HUES48 (cell line): ENCODE results near the gene RNF138.
"Not testable (repeated sequence)": the region's sequence is repeated elsewhere in the genome, so short reads cannot be mapped to it uniquely, and the experiment has no call there.

ENCODE experiments used
- H3K27ac ChIP-seq: one replicate; pipeline ENCODE4 v1.7.0; 2013; ENCODE audit warnings: low read depth, low read length, inconsistent platforms
- H3K27me3 ChIP-seq: 2 replicates; pipeline ENCODE4 v1.6.1; 2013; ENCODE audit warnings: mild to moderate bottlenecking, low read length; ENCODE audit not compliant: control insufficient read depth, insufficient read depth
- H3K36me3 ChIP-seq: 2 replicates; pipeline ENCODE4 v1.6.1; 2013; ENCODE audit warnings: low read length; ENCODE audit not compliant: control insufficient read depth, insufficient read depth
- H3K4me1 ChIP-seq: 2 replicates; pipeline ENCODE4 v1.6.1; 2013; ENCODE audit warnings: mild to moderate bottlenecking, low read length; ENCODE audit not compliant: control insufficient read depth, insufficient read depth
- H3K4me3 ChIP-seq: 2 replicates; pipeline ENCODE4 v1.5.1; 2013; ENCODE audit warnings: mild to moderate bottlenecking, low read depth, low read length
- H3K9ac ChIP-seq: 2 replicates; pipeline ENCODE4 v1.6.1; 2013; ENCODE audit warnings: mild to moderate bottlenecking, low read depth, low read length, moderate library complexity
- H3K9me3 ChIP-seq: 2 replicates; pipeline ENCODE4 v1.6.1; 2013; ENCODE audit warnings: low read length; ENCODE audit not compliant: control insufficient read depth, insufficient read depth

The RNF138 gene

GRCh38 chr18:32174719-32175118, 83.0 kb downstream of the RNF138 start:
- no peak overlapping the region for H3K9ac ChIP-seq
- H3K27me3 ChIP-seq: no peaks in the 10 kb centered on the region
- H3K4me1 ChIP-seq: no peaks in the 10 kb centered on the region
- H3K4me3 ChIP-seq: no peak overlapping the region
- no peaks in the 10 kb centered on the region for H3K36me3 ChIP-seq
- H3K27ac ChIP-seq: no peak overlapping the region
- no peaks in the 10 kb centered on the region for H3K9me3 ChIP-seq

GRCh38 chr18:32175265-32175664, 83.6 kb downstream of the RNF138 start:
- Histone ChIP-seq H3K9me3 (no peaks in the 10 kb centered on the region), H3K4me1 (no peaks in the 10 kb centered on the region), H3K4me3 (no peak overlapping the region), H3K9ac (no peak overlapping the region), H3K36me3 (no peaks in the 10 kb centered on the region), H3K27me3 (no peaks in the 10 kb centered on the region), H3K27ac (no peak overlapping the region)

- H3K4me1 ChIP-seq, H3K4me3 ChIP-seq: not testable (repeated sequence)
These were observed 85.1 kb downstream of the RNF138 start for GRCh38 chr18:32176745-32177144.

GRCh38 chr18:32177530-32177929, 85.9 kb downstream of the RNF138 start:
- H3K4me1 ChIP-seq: no peaks in the 10 kb centered on the region
- no peak overlapping the region for H3K9ac ChIP-seq
- H3K4me3 ChIP-seq: no peak overlapping the region
- H3K9me3 ChIP-seq: no peaks in the 10 kb centered on the region
- no peak overlapping the region for H3K27ac ChIP-seq
- no peaks in the 10 kb centered on the region for H3K27me3 ChIP-seq
- no peaks in the 10 kb centered on the region for H3K36me3 ChIP-seq

More at GRCh38 chr18:32176745-32177144, 85.1 kb downstream of the RNF138 start:
- not testable (repeated sequence) for H3K9ac ChIP-seq, H3K9me3 ChIP-seq, H3K27me3 ChIP-seq, H3K27ac ChIP-seq, H3K36me3 ChIP-seq
